IPS-15b (cell line): ENCODE measurements around the gene COG3.

Experiments
- H3K27me3 ChIP-seq: one replicate; pipeline ENCODE4 v1.6.1; 2013; ENCODE audit warnings: low read length; ENCODE audit not compliant: control insufficient read depth, insufficient read depth
- H3K36me3 ChIP-seq: one replicate; pipeline ENCODE4 v1.6.1; 2013; ENCODE audit warnings: low read length; ENCODE audit not compliant: control insufficient read depth, insufficient read depth
- H3K4me1 ChIP-seq: one replicate; pipeline ENCODE4 v1.6.1; 2013; ENCODE audit warnings: mild to moderate bottlenecking, low read length; ENCODE audit not compliant: control insufficient read depth, insufficient read depth
- H3K4me3 ChIP-seq: one replicate; pipeline ENCODE4 v1.5.1; 2013; ENCODE audit warnings: low read depth, low read length
- H3K9ac ChIP-seq: one replicate; pipeline ENCODE4 v1.6.1; 2013; ENCODE audit warnings: low read depth, mild to moderate bottlenecking, low read length
- H3K9me3 ChIP-seq: one replicate; pipeline ENCODE4 v1.6.1; 2013; ENCODE audit warnings: mild to moderate bottlenecking, low read length; ENCODE audit not compliant: control insufficient read depth, insufficient read depth

Gene COG3

DNA sequence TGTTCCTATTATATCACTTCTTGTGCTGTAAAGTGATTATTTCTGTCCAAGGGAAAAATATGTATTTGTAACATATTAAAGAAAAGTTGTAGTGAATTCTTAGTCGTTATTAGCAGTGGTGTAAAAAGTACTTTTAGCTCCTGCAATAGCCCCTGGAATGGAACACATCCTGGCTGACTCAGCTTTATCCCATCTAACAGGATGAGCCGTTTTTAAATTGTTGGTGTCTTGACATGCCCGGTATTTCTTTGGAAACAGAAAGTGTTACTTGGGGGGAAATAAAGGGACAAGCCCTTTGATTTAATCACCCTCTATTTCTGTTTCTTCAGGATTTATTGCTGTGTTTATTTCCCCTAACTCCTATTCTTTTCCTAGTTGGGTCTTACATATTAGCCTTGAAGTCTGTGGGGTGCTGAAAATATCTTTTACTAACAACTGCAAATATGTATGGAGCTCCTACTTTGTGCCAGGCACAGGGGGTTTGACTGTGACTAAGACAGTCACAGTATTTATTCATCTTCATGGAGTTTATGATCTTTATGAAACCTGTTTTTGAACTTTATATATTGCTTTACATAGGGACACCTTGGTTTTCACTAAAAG is 17.9 kb downstream of the COG3 start:
- Histone ChIP-seq H3K9me3 (no peaks in the 10 kb centered on the region), H3K36me3 (peaks cover 11% of the 10 kb centered on the region), H3K27me3 (no peaks in the 10 kb centered on the region), H3K9ac (no peak overlapping the region), H3K4me3 (no peak overlapping the region), H3K4me1 (no peaks in the 10 kb centered on the region)

DNA sequence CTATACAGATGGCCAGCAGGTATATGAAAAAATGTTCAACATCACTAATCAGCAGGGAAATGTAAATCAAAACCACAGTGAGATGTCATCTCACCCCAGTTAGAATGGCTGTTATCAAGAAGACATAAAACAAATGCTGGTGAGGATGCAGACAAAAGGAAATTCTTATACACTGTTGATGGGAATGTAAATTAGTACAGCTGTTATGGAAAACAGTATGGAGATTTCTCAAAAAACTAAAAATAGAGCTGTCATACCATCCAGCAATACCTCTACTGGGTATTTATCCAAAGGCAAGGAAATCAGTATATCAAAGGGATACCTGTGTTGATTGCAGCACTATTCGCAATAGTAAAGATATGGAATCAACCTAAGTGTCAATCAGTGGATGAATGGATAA is 22.9 kb downstream of the COG3 start:
- Histone ChIP-seq H3K9me3 (no peaks in the 10 kb centered on the region), H3K4me3 (no peak overlapping the region), H3K36me3 (peaks cover 11% of the 10 kb centered on the region), H3K9ac (no peak overlapping the region), H3K27me3 (no peaks in the 10 kb centered on the region), H3K4me1 (no peaks in the 10 kb centered on the region)

DNA sequence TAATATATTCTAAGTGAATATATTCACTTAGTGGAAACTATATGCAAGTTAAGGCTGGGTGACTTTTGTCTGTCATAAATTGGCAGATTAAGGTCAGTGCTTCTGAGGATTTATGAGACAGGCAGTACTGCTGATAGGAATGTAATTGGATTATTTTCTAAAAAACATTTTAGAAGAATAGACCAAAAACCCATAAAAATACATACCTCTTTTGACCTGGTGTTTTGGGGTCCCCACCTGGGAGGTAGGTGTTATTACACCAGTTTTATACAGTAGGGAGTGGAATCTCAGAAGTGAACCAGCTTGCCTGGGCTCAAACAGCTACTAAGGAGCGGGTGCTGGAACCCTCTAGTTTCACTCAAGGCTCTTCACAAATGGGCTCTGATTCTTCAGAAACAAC is 25.3 kb downstream of the COG3 start:
- no peak overlapping the region for H3K9ac ChIP-seq
- no peaks in the 10 kb centered on the region for H3K4me1 ChIP-seq
- H3K9me3 ChIP-seq, result no peaks in the 10 kb centered on the region
- H3K36me3 ChIP-seq, result peaks cover 6% of the 10 kb centered on the region
- no peaks in the 10 kb centered on the region for H3K27me3 ChIP-seq
- H3K4me3 ChIP-seq, result no peak overlapping the region

DNA sequence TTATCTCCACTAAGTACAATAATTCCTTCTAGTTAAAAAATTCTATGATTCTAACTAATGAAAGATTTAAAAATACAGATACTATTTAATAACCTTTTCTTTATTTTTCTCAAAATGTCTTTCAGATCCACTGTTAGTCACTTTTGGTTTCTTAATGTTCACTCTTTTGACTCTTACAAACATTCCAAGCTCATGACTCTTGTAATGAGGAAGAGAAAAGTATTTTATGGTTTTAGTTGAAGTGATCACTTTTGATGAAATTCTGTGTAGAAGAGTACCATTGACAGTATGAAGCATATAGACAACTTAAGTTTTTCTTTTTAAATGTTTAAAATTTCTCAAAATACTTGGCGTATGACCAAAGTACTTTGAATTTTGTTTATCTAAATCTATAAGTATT is 27.8 kb downstream of the COG3 start:
- Histone ChIP-seq H3K9me3 (no peaks in the 10 kb centered on the region), H3K27me3 (no peaks in the 10 kb centered on the region), H3K4me1 (no peaks in the 10 kb centered on the region), H3K36me3 (peaks cover 4% of the 10 kb centered on the region), H3K9ac (no peak overlapping the region), H3K4me3 (no peak overlapping the region)

DNA sequence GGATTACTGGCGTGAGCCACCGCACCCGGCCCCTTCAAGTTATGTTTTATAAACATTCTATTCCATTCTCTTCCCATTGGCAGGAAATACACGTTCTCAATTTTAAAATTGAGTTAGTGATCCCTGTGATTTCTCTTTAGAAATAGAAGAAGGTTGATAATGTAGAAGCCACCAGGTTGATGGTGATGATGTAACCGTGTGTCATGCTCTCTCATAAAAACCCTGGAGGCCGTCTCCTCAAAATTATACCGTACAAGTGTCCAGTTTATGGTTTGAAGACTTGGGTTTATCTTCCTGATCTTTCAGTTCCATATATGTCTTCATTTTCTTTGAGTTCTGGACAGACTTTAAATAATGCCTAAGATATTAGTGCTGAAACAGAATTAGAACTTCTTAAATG is 32.2 kb downstream of the COG3 start:
- Histone ChIP-seq H3K9ac (no peak overlapping the region), H3K9me3 (no peaks in the 10 kb centered on the region), H3K36me3 (peaks cover 6% of the 10 kb centered on the region)

DNA sequence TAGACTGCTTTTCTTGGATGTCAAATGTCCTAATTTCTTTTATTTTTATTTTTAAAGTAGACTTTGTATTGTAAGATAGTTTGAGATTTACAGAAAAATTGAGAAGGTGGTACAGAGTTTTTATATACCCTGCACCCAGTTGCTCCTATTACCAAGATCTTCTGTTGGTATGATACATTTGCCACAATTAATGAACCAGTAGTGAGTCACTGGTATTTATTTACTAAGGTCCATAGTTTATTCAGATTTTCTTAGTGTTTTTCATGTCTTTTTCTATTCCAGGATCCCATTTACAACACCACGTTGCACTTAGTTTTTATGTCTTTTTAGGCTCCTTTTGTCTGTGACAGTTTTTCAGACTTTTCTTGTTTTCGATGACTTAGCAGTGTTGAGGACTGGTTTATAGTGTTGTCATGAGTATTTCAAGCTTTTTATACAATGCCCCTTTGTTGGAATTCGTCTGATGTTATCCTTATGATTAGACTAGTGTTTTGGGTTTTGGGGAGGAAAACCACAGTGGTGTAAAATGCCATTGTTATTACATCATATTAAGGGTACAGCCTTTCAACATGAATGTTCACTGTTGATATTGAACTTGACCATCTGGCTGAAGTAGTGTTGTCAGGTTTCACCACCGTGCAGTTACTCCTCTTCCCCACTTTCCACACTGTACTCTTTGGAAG is 35.9 kb downstream of the COG3 start:
- no peaks in the 10 kb centered on the region for H3K4me1 ChIP-seq
- no peak overlapping the region for H3K9ac ChIP-seq
- H3K36me3 ChIP-seq, result peaks cover 15% of the 10 kb centered on the region
- no peaks in the 10 kb centered on the region for H3K9me3 ChIP-seq
- H3K27me3 ChIP-seq, result no peaks in the 10 kb centered on the region
- H3K4me3 ChIP-seq, result no peak overlapping the region

More for the DNA sequence above, 32.2 kb downstream of the COG3 start:
- no peaks in the 10 kb centered on the region for H3K27me3 ChIP-seq
- no peaks in the 10 kb centered on the region for H3K4me1 ChIP-seq
- H3K4me3 ChIP-seq, result no peak overlapping the region

DNA sequence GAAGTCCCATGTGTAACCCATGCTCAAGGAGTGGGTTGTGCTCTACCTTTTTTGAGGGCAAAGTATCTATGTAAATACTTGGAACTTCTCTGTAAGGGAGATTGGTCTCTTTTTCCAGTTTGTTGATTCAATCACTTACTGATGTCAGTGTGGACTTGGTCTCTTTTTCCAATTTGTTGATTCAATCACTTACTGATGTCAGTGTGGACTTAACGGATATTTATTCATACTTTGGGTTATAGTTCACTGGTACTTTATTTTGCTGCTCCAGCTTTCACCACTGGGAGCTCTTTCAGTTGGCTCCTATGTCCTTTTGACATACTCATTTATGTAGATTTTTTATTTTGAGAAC is 36.4 kb downstream of the COG3 start:
- Histone ChIP-seq H3K4me1 (no peaks in the 10 kb centered on the region), H3K27me3 (no peaks in the 10 kb centered on the region), H3K4me3 (no peak overlapping the region), H3K9me3 (no peaks in the 10 kb centered on the region), H3K9ac (no peak overlapping the region), H3K36me3 (peaks cover 15% of the 10 kb centered on the region)

DNA sequence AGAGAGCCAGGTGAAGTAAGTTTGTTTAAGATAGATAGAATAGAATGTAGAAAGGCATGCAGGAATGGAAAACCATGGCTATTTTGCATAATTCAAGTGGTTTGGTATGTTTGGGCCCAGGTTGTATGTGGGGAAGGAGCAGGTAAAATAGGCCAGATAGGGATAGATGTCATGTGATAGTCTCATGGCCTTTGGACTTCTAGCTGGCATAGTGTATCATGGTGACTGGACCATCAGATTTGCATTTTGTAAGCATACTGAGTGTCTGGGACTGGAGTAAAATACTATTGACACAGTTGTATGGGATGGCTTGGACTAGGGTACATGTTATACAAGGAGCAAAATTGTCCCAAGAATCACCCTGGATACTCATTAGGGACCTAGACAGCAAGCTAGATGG is 38.9 kb downstream of the COG3 start:
- Histone ChIP-seq H3K36me3 (peaks cover 15% of the 10 kb centered on the region), H3K4me1 (no peaks in the 10 kb centered on the region), H3K9ac (no peak overlapping the region), H3K27me3 (no peaks in the 10 kb centered on the region), H3K9me3 (no peaks in the 10 kb centered on the region), H3K4me3 (no peak overlapping the region)

DNA sequence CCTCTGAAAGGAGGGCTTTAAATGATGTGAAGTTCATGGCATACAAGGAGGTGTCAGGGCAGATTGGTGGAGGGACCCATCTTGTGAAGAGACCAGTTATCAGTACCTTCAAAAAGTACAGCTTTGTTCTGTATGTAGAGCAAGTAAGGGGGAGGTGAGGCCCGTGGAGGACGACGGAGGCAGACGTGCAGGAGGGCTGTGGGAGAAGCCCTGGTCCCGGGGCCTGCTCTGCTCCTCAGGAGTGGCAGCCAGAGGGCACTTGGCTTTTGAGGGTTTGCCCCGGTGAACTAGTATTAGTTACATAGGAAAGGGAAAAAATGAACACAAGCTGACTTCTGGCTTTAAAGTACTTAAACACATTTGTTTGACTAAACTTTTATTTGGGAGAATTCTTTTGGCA is 42.1 kb downstream of the COG3 start:
- H3K4me1 ChIP-seq, result no peaks in the 10 kb centered on the region
- no peak overlapping the region for H3K4me3 ChIP-seq
- H3K36me3 ChIP-seq, result peaks cover 15% of the 10 kb centered on the region
- no peak overlapping the region for H3K9ac ChIP-seq
- H3K9me3 ChIP-seq, result no peaks in the 10 kb centered on the region
- H3K27me3 ChIP-seq, result no peaks in the 10 kb centered on the region

DNA sequence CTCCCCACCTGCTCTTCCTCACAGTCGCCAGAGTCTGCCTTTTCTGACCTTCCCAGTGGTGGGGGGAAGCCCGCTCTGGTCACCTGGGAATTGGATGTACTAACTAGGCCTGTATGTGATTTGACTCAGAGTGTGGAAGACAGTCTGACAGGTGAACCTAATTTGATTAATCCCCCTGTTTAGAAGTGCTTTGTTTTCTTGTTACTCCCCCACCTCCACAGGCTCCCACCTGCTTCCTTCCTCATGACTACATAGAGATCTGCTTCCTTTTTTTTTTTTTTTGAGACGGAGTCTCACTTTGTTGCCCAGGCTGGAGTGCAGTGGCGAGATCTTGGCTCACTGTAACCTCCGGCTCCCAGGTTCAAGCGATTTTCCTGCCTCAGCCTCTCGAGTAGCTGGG is 44.0 kb downstream of the COG3 start:
- H3K27me3 ChIP-seq, result no peaks in the 10 kb centered on the region
- H3K4me3 ChIP-seq, result no peak overlapping the region
- no peak overlapping the region for H3K9ac ChIP-seq
- H3K4me1 ChIP-seq, result no peaks in the 10 kb centered on the region
- H3K36me3 ChIP-seq, result peaks cover 17% of the 10 kb centered on the region
- no peaks in the 10 kb centered on the region for H3K9me3 ChIP-seq

DNA sequence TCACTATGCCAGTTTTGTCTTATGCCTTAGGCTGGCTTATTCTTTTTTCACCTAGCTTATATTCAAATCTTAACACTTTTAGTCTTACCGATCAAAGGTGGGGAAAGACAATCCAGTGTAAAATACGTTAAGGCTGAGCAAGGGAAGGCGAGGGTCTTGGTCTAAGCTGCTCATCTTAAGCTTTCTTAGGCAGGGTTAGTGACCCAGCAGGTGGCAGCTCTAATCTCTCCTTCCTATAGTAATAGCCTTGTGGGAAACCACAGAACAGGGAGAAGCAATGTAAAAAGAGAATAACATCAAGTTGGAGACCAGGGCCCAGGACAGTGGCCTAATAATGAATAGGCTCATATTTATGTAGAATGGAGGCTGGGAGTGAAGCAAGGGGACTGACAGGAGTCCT is 45.9 kb downstream of the COG3 start:
- Histone ChIP-seq H3K36me3 (peaks cover 13% of the 10 kb centered on the region), H3K9me3 (no peaks in the 10 kb centered on the region), H3K9ac (no peak overlapping the region)

DNA sequence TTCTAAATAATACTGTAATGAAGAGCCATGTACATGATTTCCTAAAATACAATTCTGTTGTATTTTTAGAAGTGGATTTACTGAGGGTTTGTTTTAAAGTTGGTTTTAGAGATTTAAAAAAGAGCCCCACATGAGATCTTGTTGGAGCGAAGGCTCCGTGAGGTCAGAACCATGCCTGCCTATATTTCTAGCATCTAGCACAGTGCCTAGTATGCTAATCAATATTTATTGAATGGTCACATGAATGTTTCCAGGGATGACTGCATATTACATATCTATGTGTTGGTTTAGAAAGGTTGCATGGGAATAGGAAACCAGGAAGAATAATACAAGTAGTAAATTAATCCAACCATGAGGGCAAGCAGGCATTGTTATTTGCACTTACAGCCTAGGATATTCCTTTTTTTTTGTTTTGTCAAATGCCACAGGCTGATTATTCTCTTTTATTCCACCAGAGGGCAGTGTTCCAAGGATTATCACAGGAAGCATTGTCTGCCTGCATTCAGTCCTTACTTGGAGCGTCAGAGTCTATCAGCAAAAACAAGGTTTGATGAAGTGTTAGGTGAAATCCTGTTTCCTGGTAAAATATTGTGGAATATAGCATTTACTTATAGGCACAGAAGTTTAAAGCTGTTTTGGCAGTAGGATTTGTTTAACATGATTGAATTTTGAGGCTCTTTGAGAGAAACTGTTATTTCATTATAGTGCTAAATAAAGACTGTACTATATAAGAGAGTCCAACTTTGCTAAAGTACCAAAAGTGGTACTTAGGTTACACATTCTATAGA is 46.8 kb downstream of the COG3 start:
- Histone ChIP-seq H3K9me3 (no peaks in the 10 kb centered on the region), H3K36me3 (peaks cover 12% of the 10 kb centered on the region), H3K4me3 (no peak overlapping the region), H3K4me1 (no peaks in the 10 kb centered on the region), H3K27me3 (no peaks in the 10 kb centered on the region), H3K9ac (no peak overlapping the region)

More for the DNA sequence above, 45.9 kb downstream of the COG3 start:
- Histone ChIP-seq H3K4me1 (no peaks in the 10 kb centered on the region), H3K27me3 (no peaks in the 10 kb centered on the region), H3K4me3 (no peak overlapping the region)
